WTC11 (cell line): ENCODE data around the gene TBC1D17. TPM values are rescaled to one million over a fixed set of nuclear protein-coding genes. Genes with fewer than 3 reads are reported as not detected.

Experiments used
- ATAC-seq: fragments of 200-7000 bp; cut with Tn5 transposase; 2 replicates; pipeline ENCODE4 v1.10.0; 2021; ENCODE audit warnings: mild to moderate bottlenecking, moderate library complexity
- CTCF ChIA-PET: fragments of 300-600 bp; sonication (Branson Sonifier 250); formaldehyde crosslinking; loops from one replicate; lab custom pipeline; 2021; ENCODE audit warnings: antibody characterized with exemption; lab: Charles Lee
- POLR2A ChIA-PET: fragments of 350-600 bp; sonication (Branson Sonifier 250); formaldehyde crosslinking; loops from one replicate; lab custom pipeline; 2021; ENCODE audit warnings: antibody characterized with exemption; lab: Charles Lee
- DNase-seq: peaks from one replicate; pipeline ENCODE4 v3.0.0; 2021; ENCODE audit warnings: low spot score
- H3K27ac Mint-ChIP-seq: 2 replicates; pipeline ENCODE4 v1.8.0; 2021; ENCODE audit warnings: mixed read lengths
- H3K27me3 Mint-ChIP-seq: 2 replicates; pipeline ENCODE4 v1.8.0; 2021; ENCODE audit warnings: low read depth, mild to moderate bottlenecking, moderate library complexity, mixed read lengths
- H3K36me3 Mint-ChIP-seq: 2 replicates; pipeline ENCODE4 v1.8.0; 2021; ENCODE audit warnings: mixed read lengths
- H3K4me1 Mint-ChIP-seq: 2 replicates; pipeline ENCODE4 v1.8.0; 2022; ENCODE audit warnings: mixed read lengths
- H3K4me3 Mint-ChIP-seq: 2 replicates; pipeline ENCODE4 v1.8.0; 2021; ENCODE audit warnings: mild to moderate bottlenecking, moderate library complexity, mixed read lengths
- H3K9me3 Mint-ChIP-seq: 2 replicates; pipeline ENCODE4 v1.8.0; 2021; ENCODE audit warnings: mixed read lengths
- ARID4B ChIP-seq: sonication (generic); formaldehyde crosslinking; IDR thresholded peaks from 2 replicates; pipeline ENCODE4 v1.8.0; 2023; ENCODE audit warnings: missing genetic modification reagents, mild to moderate bottlenecking, borderline replicate concordance
- ATF1 ChIP-seq: sonication (generic); formaldehyde crosslinking; IDR thresholded peaks from 2 replicates; pipeline ENCODE4 v1.8.1; 2023; ENCODE audit warnings: mild to moderate bottlenecking, moderate library complexity, missing genetic modification reagents
- CREM ChIP-seq: sonication (generic); formaldehyde crosslinking; IDR thresholded peaks from 2 replicates; pipeline ENCODE4 v1.8.1; 2022; ENCODE audit warnings: mild to moderate bottlenecking, missing genetic modification reagents, moderate library complexity
- JAZF1 ChIP-seq: fragments of 250-450 bp; sonication (Bioruptor Pico); IDR thresholded peaks from 2 replicates; pipeline ENCODE4 v1.9.0; 2021; ENCODE audit warnings: moderate library complexity, mild to moderate bottlenecking, inconsistent platforms
- MXD4 ChIP-seq: fragments of 250-450 bp; sonication (Bioruptor Pico); IDR thresholded peaks from 2 replicates; pipeline ENCODE4 v1.8.0; 2021; ENCODE audit warnings: mild to moderate bottlenecking, moderate library complexity, borderline replicate concordance
- NFATC4 ChIP-seq: fragments of 250-450 bp; sonication (Bioruptor Pico); IDR thresholded peaks from 2 replicates; pipeline ENCODE4 v1.9.0; 2021; ENCODE audit warnings: mild to moderate bottlenecking
- PRDM15 ChIP-seq: sonication (generic); formaldehyde crosslinking; IDR thresholded peaks from 2 replicates; pipeline ENCODE4 v1.8.0; 2022; ENCODE audit warnings: missing genetic modification reagents
- SOX15 ChIP-seq: fragments of 250-450 bp; sonication (Bioruptor Pico); IDR thresholded peaks from 2 replicates; pipeline ENCODE4 v1.9.0; 2021; ENCODE audit warnings: mild to moderate bottlenecking
- ZNF396 ChIP-seq: fragments of 250-450 bp; sonication (Bioruptor Pico); IDR thresholded peaks from 2 replicates; pipeline ENCODE4 v1.8.0; 2021; ENCODE audit warnings: mild to moderate bottlenecking, moderate library complexity, borderline replicate concordance
- ZNF423 ChIP-seq: fragments of 250-450 bp; sonication (Bioruptor Pico); IDR thresholded peaks from 2 replicates; pipeline ENCODE4 v2.1.2; 2022; ENCODE audit warnings: mild to moderate bottlenecking, moderate library complexity
- ZNF512 ChIP-seq: sonication (generic); formaldehyde crosslinking; IDR thresholded peaks from 2 replicates; pipeline ENCODE4 v1.8.1; 2022; ENCODE audit warnings: missing genetic modification reagents, borderline replicate concordance
- total RNA-seq: library from RNA; stranded (reverse); gene quantifications from 3 replicates; pipeline ENCODE4 v1.2.3, GENCODE V29; 2021

The TBC1D17 gene
- total RNA-seq, 1 experiment from 2014 or later: 52.8 TPM

- Mint-ChIP-seq H3K27ac (peak overlapping the region; percentile 38; the same call in 1 of the 2 replicates), H3K27me3 (no peaks in the 10 kb centered on the region), H3K4me3 (no peak overlapping the region), H3K4me1 (no peaks in the 10 kb centered on the region), H3K9me3 (no peaks in the 10 kb centered on the region), H3K36me3 (peaks cover 33% of the 10 kb centered on the region)
- no peak for TF ChIP-seq CREM (CRISPR knock-in tag)
- no peak for TF ChIP-seq ZNF396 (CRISPR knock-in tag)
- DNase-seq (no peak), ATAC-seq (no peak)
- POLR2A ChIA-PET: no interaction called here
- CTCF ChIA-PET: no interaction called here
These were observed 37.2 kb upstream of the TBC1D17 start for GRCh38 chr19:49840321-49840720.

- ATAC-seq (no peak), DNase-seq (no peak)
- H3K36me3 Mint-ChIP-seq: peaks cover 32% of the 10 kb centered on the region
- H3K27ac Mint-ChIP-seq: peak overlapping the region; percentile 38
- H3K4me1 Mint-ChIP-seq: no peaks in the 10 kb centered on the region
- ChIA-PET CTCF (interaction anchor here (1.1 kb wide), 1 partner anchor 28 kb away, joined by 4 read pairs; the partner anchor contains the start of gene FUZ), POLR2A (no interaction called here)
- no peak overlapping the region for H3K4me3 Mint-ChIP-seq
- TF ChIP-seq MXD4 (CRISPR knock-in tag): no peak
- no peak for TF ChIP-seq ARID4B
- TF ChIP-seq ATF1: no peak
- no peaks in the 10 kb centered on the region for H3K27me3 Mint-ChIP-seq
- no peaks in the 10 kb centered on the region for H3K9me3 Mint-ChIP-seq
These were observed 36.7 kb upstream of the TBC1D17 start for GRCh38 chr19:49840736-49841249.

- peaks cover 22% of the 10 kb centered on the region for H3K36me3 Mint-ChIP-seq
- peaks cover 3% of the 10 kb centered on the region; the same call in 1 of the 2 replicates for H3K9me3 Mint-ChIP-seq
- DNase-seq: no peak
- no peak for ATAC-seq
- ChIA-PET CTCF (interaction anchor here (0.6 to 1.5 kb wide), 3 partner anchors 65 to 172 kb away, joined by 3 read pairs; partner anchors contain the start of gene AP2A1), POLR2A (interaction anchor here (0.6 kb wide), 1 partner anchor 92 kb away, joined by 3 read pairs; no protein-coding TSS in a partner anchor)
- no peak overlapping the region for H3K27ac Mint-ChIP-seq
- no peak overlapping the region for H3K4me3 Mint-ChIP-seq
- no peaks in the 10 kb centered on the region; the same call in 1 of the 2 replicates for H3K27me3 Mint-ChIP-seq
- TF ChIP-seq NFATC4: no peak
- no peak for TF ChIP-seq SOX15 (CRISPR knock-in tag)
- TF ChIP-seq PRDM15 (CRISPR knock-in tag): no peak
- TF ChIP-seq JAZF1 (CRISPR knock-in tag): no peak
- no peak for TF ChIP-seq ZNF423
- no peak for TF ChIP-seq ZNF512 (CRISPR knock-in tag)
- H3K4me1 Mint-ChIP-seq: no peaks in the 10 kb centered on the region
These were observed 34.2 kb upstream of the TBC1D17 start for GRCh38 chr19:49843265-49843664.
